ENCODE data around the gene MAML3. TPM values are rescaled to one million over a fixed set of nuclear protein-coding genes. Genes with fewer than 3 reads are reported as not detected.

The MAML3 gene
- total and polyA plus RNA-seq, 2 donors, result 6.7 to 7.0 TPM

DNA sequence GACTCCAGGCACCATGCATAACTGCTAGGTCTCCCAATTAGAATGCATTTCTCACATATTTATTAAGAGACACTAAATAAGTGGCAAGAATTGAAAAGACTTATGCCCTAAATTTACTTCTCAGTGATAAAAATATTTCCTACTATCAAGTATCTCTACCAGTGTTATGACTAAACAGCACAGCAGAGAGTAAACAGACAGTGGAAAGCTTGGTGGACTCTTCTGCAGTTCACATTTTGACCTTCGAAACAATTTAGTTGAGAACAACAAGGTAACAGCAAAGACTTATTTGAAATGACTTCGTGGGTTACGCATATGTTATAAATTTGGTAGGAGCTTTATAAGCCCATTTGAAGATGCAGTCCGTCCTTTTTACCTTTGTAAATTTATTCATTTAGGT lies 16.3 kb upstream of the MAML3 start:
- Histone ChIP-seq H3K4me1 (ENCODE audit: insufficient read depth) (no peaks in the 10 kb centered on the region), H3K36me3 (ENCODE audit: insufficient read depth) (no peaks in the 10 kb centered on the region), H3K4me3 (ENCODE audit: low read depth, low read length) (no peak overlapping the region), H3K27ac (ENCODE audit: low read depth) (no peak overlapping the region)
- DNase-seq (ENCODE audit: extremely low spot score), result no peak
- WGBS, result 95% methylated on average over 4 of the region's 4 CpGs

GRCh38 chr4:140168936-140169335 lies 15.0 kb upstream of the MAML3 start:
- Histone ChIP-seq H3K36me3 (ENCODE audit: insufficient read depth) (no peaks in the 10 kb centered on the region), H3K4me1 (ENCODE audit: insufficient read depth) (no peaks in the 10 kb centered on the region), H3K27ac (ENCODE audit: low read depth) (no peak overlapping the region), H3K4me3 (ENCODE audit: low read depth, low read length) (no peak overlapping the region)
- DNase-seq (ENCODE audit: extremely low spot score), result no peak
- over 99% methylated on average over 5 of the region's 5 CpGs for WGBS

DNA sequence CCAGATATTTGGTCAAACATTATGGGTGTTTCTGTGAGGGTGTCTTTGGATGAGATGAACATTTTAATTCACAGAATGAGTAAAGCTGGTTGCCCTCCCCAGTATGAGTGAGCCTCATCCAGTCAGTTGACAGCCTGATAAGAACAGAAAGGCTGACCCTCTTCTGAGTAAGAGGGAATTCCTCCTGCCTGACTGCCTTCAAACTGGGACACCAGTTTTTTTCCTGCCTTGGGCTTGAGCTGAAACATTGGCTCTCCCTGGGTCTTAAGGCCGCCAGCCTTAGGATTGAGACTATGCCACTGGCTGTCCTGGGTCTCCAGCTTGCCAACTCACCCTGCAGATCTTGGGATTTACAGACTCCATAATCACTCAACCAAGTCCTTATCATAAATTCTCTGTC lies 14.5 kb upstream of the MAML3 start:
- H3K4me1 ChIP-seq (ENCODE audit: insufficient read depth), result no peaks in the 10 kb centered on the region
- WGBS, result 98% methylated on average over 1 of the region's 1 CpG
- no peak overlapping the region for H3K27ac ChIP-seq (ENCODE audit: low read depth)
- no peaks in the 10 kb centered on the region for H3K36me3 ChIP-seq (ENCODE audit: insufficient read depth)
- no peak for DNase-seq (ENCODE audit: extremely low spot score)
- no peak overlapping the region for H3K4me3 ChIP-seq (ENCODE audit: low read depth, low read length)

DNA sequence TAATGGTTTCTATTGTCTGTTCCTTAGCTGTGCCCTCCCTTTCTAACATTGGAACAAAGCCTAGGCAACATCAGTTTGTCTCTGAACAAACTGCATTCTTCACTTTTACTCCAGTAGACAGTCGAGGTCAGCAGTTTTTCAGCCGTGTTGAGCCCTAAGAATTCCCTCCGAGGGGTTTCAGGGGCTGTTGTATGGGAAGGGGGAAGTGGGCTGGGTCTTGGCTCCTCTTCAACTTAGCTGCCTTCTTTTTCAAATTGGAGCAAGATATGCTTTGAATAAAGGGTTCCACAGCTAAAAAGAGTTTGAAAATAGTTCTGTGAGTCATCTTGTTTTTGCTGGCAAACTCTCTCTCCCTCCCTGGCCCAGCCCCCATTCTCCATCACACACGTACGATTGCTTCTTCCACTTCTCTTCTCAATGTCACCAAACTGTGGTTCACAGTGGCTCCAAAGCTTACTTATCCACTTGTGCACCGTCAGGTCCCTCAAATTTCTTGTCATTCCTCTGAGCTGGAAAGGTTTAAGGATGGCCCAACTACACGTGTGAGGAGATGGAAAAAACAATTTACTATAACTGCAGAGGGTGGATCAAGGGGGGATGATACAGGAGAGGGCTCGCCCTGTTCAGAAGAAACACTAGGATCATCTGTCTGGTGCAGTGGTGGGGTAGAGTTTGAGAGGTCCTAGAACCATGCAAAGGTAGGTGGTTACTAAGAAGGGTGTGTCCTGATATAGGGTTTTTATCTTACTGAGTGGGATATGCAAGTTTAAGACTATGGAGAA lies 9.2 kb upstream of the MAML3 start:
- H3K36me3 ChIP-seq (ENCODE audit: insufficient read depth), result no peaks in the 10 kb centered on the region
- no peaks in the 10 kb centered on the region for H3K4me1 ChIP-seq (ENCODE audit: insufficient read depth)
- no peak overlapping the region for H3K27ac ChIP-seq (ENCODE audit: low read depth)
- DNase-seq (ENCODE audit: extremely low spot score), result no peak
- no peak overlapping the region for H3K4me3 ChIP-seq (ENCODE audit: low read depth, low read length)
- 33% methylated on average over 8 of the region's 8 CpGs for WGBS

- no peak overlapping the region for H3K27ac ChIP-seq (ENCODE audit: low read depth)
- H3K4me1 ChIP-seq (ENCODE audit: insufficient read depth), result no peaks in the 10 kb centered on the region
These were observed 8.6 kb upstream of the MAML3 start for GRCh38 chr4:140162596-140162995.

DNA sequence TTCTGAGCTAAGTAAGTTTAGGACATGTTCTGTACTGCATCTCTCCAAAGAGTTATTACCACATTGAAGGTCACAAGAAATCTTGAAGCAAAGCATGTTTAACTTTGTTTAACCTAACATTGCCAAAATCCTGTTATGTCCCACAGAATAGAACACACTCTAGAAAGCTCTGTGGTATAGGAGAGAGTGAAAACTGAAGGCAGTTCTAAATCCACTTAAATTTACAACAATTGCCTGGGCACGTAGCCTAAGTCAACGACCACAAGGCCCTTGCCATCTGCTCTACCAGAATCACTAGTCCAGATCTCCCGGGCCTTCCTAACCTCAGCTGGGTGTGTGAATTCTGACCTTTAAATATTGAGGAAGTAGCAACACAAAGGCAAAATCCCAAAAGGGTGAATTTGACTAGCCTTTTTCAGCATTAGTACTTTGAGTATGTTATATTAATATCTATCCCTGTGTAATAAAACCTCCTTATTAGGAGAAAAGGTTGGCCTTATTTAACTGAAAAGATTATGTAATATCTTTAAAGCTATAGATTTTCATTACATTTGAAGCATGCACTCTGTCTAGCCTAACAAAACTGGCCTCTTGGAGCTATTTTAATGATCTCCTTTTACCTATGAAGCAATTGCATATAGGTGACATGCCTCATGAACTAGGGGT lies 4.5 kb upstream of the MAML3 start:
- 13% methylated on average over 3 of the region's 3 CpGs for WGBS
- Histone ChIP-seq H3K4me3 (ENCODE audit: low read depth, low read length) (no peak overlapping the region), H3K36me3 (ENCODE audit: insufficient read depth) (no peaks in the 10 kb centered on the region), H3K27ac (ENCODE audit: low read depth) (no peak overlapping the region), H3K4me1 (ENCODE audit: insufficient read depth) (no peaks in the 10 kb centered on the region)
- no peak for DNase-seq (ENCODE audit: extremely low spot score)

More at GRCh38 chr4:140162596-140162995, 8.6 kb upstream of the MAML3 start:
- no peaks in the 10 kb centered on the region for H3K36me3 ChIP-seq (ENCODE audit: insufficient read depth)
- no peak overlapping the region for H3K4me3 ChIP-seq (ENCODE audit: low read depth, low read length)
- DNase-seq (ENCODE audit: extremely low spot score), result no peak
- 79% methylated on average over 2 of the region's 2 CpGs for WGBS

GRCh38 chr4:140157341-140157740 lies 3.4 kb upstream of the MAML3 start:
- H3K36me3 ChIP-seq (ENCODE audit: insufficient read depth), result no peaks in the 10 kb centered on the region
- WGBS, result 97% methylated on average over 2 of the region's 2 CpGs
- no peak overlapping the region for H3K27ac ChIP-seq (ENCODE audit: low read depth)
- no peaks in the 10 kb centered on the region for H3K4me1 ChIP-seq (ENCODE audit: insufficient read depth)
- no peak overlapping the region for H3K4me3 ChIP-seq (ENCODE audit: low read depth, low read length)
- DNase-seq (ENCODE audit: extremely low spot score), result no peak

- Histone ChIP-seq H3K27ac (ENCODE audit: low read depth) (no peak overlapping the region), H3K36me3 (ENCODE audit: insufficient read depth) (no peaks in the 10 kb centered on the region), H3K4me3 (ENCODE audit: low read depth, low read length) (no peak overlapping the region), H3K4me1 (ENCODE audit: insufficient read depth) (no peaks in the 10 kb centered on the region)
- DNase-seq (ENCODE audit: extremely low spot score), result no peak
- WGBS, result 81% methylated on average over 4 of the region's 4 CpGs
These were observed 2.7 kb upstream of the MAML3 start for GRCh38 chr4:140156529-140157171.

DNA sequence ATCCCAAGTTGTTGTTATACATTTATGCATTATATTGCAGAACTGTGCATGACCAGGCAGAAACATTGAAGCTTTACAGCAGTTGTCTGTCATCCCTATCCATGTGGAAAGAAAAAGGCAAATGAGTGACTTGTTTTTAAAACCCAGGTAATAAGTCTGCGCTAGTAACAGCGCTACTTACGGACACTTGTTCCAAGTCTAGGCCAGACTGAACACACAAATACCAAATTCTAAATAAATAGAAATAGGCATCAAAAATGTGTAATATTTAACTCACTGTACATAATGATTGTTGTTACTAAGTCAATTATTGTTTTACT lies 548 bp upstream of the MAML3 start:
- WGBS, result 79% methylated on average over 3 of the region's 3 CpGs
- Histone ChIP-seq H3K36me3 (ENCODE audit: insufficient read depth) (no peaks in the 10 kb centered on the region), H3K4me3 (ENCODE audit: low read depth, low read length) (peak overlapping the region; percentile 71), H3K27ac (ENCODE audit: low read depth) (peak overlapping the region; percentile 96), H3K4me1 (ENCODE audit: insufficient read depth) (no peaks in the 10 kb centered on the region)
- no peak for DNase-seq (ENCODE audit: extremely low spot score)

GRCh38 chr4:140153419-140153717 lies 616 bp downstream of the MAML3 start:
- Histone ChIP-seq H3K4me3 (ENCODE audit: low read depth, low read length) (peak overlapping the region; percentile 71), H3K36me3 (ENCODE audit: insufficient read depth) (no peaks in the 10 kb centered on the region), H3K27ac (ENCODE audit: low read depth) (peak overlapping the region; percentile 84), H3K4me1 (ENCODE audit: insufficient read depth) (no peaks in the 10 kb centered on the region)
- WGBS, result under 1% methylated on average over 14 of the region's 14 CpGs
- DNase-seq (ENCODE audit: extremely low spot score), result no peak

DNA sequence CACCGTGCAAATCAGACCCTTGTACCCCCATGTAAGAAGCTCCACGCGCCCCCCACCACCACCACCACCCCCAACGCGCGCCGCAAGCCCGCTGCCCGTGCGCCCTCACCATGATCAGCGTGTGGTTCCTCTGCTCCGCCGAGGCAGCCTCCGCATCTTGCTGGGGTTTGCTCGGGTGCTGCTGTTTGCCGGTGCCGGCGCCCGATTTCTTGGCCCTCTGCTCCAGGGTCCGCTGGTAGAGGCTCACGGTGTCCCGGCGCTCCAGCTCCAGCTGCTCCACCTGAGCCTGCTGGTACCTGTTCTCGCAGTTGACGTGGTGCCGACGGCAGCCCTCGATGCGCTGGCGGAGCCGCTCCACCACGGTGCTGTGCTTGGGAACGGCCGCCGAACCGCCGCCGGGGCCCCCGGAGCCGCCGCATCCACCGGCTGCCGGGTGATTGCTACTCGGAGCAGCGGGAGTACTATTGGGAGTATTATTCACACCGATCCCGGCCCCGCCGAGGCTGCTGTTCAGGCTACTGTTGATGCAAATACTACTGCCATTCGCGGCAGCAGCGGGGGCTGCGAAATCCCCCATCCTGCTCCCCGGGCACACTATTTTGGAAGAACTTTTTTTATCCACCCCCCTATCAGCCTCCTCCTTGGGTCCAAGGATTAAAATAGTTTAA lies 1.1 kb downstream of the MAML3 start:
- Histone ChIP-seq H3K36me3 (ENCODE audit: insufficient read depth) (no peaks in the 10 kb centered on the region), H3K4me3 (ENCODE audit: low read depth, low read length) (peak overlapping the region; percentile 71), H3K4me1 (ENCODE audit: insufficient read depth) (no peaks in the 10 kb centered on the region), H3K27ac (ENCODE audit: low read depth) (peak overlapping the region; percentile 84)
- no peak for DNase-seq (ENCODE audit: extremely low spot score)
- under 1% methylated on average over 54 of the region's 54 CpGs for WGBS

GRCh38 chr4:140152013-140152703 lies 1.8 kb downstream of the MAML3 start:
- Histone ChIP-seq H3K4me3 (ENCODE audit: low read depth, low read length) (peak overlapping the region; percentile 71), H3K36me3 (ENCODE audit: insufficient read depth) (no peaks in the 10 kb centered on the region), H3K4me1 (ENCODE audit: insufficient read depth) (no peaks in the 10 kb centered on the region), H3K27ac (ENCODE audit: low read depth) (peak overlapping the region; percentile 92)
- no peak for DNase-seq (ENCODE audit: extremely low spot score)
- under 1% methylated on average over 50 of the region's 50 CpGs for WGBS

DNA sequence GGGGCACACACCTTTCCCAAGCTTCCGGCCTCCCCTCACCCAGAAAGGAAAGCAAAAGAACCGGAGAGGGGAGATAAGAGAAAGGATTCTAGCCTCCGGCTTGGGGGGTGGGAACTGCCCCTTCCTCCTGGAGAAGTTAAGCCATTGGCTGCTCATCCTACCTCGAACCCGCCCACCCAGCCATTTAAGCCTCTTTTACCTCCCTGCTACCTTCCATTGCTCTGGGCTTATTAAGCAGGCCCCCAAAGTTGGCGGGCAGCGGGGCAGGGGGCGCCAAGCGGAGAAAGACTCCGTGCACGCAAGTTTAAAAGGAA lies 2.3 kb downstream of the MAML3 start:
- H3K27ac ChIP-seq (ENCODE audit: low read depth), result peak overlapping the region; percentile 92
- WGBS, result under 1% methylated on average over 11 of the region's 11 CpGs
- H3K4me3 ChIP-seq (ENCODE audit: low read depth, low read length), result peak overlapping the region; percentile 71
- DNase-seq (ENCODE audit: extremely low spot score), result peak; percentile 90
- H3K36me3 ChIP-seq (ENCODE audit: insufficient read depth), result no peaks in the 10 kb centered on the region
- H3K4me1 ChIP-seq (ENCODE audit: insufficient read depth), result no peaks in the 10 kb centered on the region

Data from urinary bladder (tissue), 4 donors.